ENCODE data around the gene SPOCK1. TPM values are rescaled to one million over a fixed set of nuclear protein-coding genes. Genes with fewer than 3 reads are reported as not detected.

Gene SPOCK1
- polyA plus RNA-seq, 2 of the 4 experiments (the other 2 are of a cell fraction) = 28.9 to 40.8 TPM

DNA sequence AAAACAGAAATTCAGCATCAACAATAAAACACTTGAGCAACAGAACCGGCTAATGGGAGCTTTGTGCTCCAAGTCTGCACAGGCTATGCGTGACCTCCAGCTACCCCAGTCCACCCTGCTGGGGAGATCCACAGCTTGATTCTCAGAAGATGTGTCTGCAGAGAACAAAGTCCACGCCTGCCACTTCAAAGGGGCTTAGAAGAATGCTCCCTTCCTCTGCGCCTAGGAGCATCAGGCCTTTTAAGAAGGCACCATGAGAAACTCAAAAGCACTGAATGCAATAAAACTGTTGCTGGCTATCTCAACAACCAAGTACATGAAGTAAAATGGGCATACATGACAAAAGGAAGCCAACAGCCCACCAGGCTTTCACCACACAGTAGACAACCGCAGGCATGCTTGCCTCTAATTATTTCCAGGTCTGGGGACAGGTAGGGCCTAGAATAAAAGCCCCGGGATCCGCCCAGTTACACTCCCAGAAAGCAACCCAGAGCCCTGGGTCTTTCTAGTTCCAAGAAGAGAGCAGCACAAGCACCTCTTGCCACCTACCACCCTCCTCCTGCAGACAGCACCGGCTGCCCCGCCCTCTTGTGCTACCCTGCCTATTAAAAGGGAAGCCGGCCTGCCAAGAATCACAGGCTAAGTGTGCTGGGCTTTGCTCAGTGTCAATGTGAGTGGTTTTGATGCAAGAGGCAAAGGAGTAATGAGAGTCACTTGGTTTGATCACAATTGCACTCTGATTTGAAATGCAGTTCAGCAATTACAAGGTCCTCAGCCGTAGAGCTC, 123.2 kb downstream of the SPOCK1 start:
- 74% methylated on average over 10 of the region's 11 CpGs for WGBS (ENCODE audit: missing lambda C conversion rate)
- ATAC-seq (no peak), DNase-seq (ENCODE audit: low read depth in 1 of 2, low spot score in 1 of 2) (no peak), FAIRE-seq (no peak)
- no peak for TF ChIP-seq BCL3 (IDR thresholded peaks at IDR 0.05)
- no peak for TF ChIP-seq EHMT2 (IDR thresholded peaks at IDR 0.05; ENCODE audit: low read depth)
- TF ChIP-seq, protein P1, sequence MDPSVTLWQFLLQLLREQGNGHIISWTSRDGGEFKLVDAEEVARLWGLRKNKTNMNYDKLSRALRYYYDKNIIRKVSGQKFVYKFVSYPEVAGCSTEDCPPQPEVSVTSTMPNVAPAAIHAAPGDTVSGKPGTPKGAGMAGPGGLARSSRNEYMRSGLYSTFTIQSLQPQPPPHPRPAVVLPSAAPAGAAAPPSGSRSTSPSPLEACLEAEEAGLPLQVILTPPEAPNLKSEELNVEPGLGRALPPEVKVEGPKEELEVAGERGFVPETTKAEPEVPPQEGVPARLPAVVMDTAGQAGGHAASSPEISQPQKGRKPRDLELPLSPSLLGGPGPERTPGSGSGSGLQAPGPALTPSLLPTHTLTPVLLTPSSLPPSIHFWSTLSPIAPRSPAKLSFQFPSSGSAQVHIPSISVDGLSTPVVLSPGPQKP (IDR thresholded peaks at IDR 0.05; ENCODE audit: low read depth, low read length) = no peak
- TF ChIP-seq, protein P2, sequence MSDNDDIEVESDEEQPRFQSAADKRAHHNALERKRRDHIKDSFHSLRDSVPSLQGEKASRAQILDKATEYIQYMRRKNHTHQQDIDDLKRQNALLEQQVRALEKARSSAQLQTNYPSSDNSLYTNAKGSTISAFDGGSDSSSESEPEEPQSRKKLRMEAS (IDR thresholded peaks at IDR 0.05) = no peak
- no peak for TF ChIP-seq CBX8 (IDR thresholded peaks at IDR 0.05)
- no peak for TF ChIP-seq RARB (CRISPR knock-in tag; IDR thresholded peaks at IDR 0.05)
- no peak for TF ChIP-seq SMC3 (IDR thresholded peaks at IDR 0.05)
- TF ChIP-seq TFCP2L1 (CRISPR knock-in tag; IDR thresholded peaks at IDR 0.05) = no peak
- TF ChIP-seq EHF (CRISPR knock-in tag; IDR thresholded peaks at IDR 0.05) = no peak
- TF ChIP-seq HES2 (IDR thresholded peaks at IDR 0.05) = no peak
- no peak for TF ChIP-seq ESRRA (IDR thresholded peaks at IDR 0.05; ENCODE audit: borderline replicate concordance, low read length)
- no peak for TF ChIP-seq HMGXB4 (CRISPR knock-in tag; IDR thresholded peaks at IDR 0.05; ENCODE audit: borderline replicate concordance)
- TF ChIP-seq TP53 (CRISPR knock-in tag; IDR thresholded peaks at IDR 0.05) = no peak
- no peak for TF ChIP-seq HOXA7 (CRISPR knock-in tag; IDR thresholded peaks at IDR 0.05)
- TF ChIP-seq FOSB (CRISPR knock-in tag; IDR thresholded peaks at IDR 0.05) = no peak
- no peak for TF ChIP-seq BHLHE40 (IDR thresholded peaks at IDR 0.05; ENCODE audit: low read depth, low read length)
- no peak for TF ChIP-seq JUNB (IDR thresholded peaks at IDR 0.05)
- TF ChIP-seq FOXS1 (CRISPR knock-in tag; IDR thresholded peaks at IDR 0.05) = no peak
- no peak for TF ChIP-seq NR3C1 (IDR thresholded peaks at IDR 0.05)
- Histone ChIP-seq H3K4me3 (no peak overlapping the region), H3K9me3 (0 out of 3 replicates have a peak, but pooled peaks cover 3% of the 10 kb centered on the region), H3K27ac (no peak overlapping the region), H3K4me1 (no peaks in the 10 kb centered on the region), H3K4me2 (no peak overlapping the region)
- ChIA-PET POLR2A (no interaction called here), CTCF (interaction anchor here (1.0 to 1.8 kb wide), 3 partner anchors 8 to 103 kb away, joined by 3 to 4 read pairs (median 3); no protein-coding TSS in a partner anchor)

DNA sequence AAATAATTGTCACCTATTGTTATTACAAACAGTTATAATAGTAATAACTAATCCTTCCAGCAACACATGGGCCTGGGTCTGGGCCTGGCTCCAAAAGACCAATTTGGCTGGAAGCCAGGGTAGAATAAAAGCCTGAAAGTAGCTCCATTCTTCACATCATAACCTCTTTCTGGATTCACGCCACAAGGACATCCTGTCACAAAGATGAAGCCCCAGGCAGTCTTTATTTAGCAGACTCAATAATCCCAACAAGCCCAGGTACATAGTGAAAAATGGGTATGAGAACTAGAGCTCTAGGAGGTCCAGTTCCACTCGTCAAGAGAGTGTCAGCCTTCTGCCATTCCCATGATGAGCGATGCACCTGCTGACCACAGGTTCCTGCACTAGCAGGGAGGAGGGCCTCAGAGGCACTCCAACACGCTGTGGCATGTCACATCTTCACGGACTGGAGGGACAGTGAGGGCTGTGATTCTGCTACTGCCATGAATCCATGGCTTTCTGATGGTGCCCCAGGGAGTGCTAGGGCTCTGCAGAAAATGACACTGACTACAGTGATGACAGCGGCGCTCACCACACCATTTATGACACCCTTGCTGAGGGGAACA, 124.9 kb downstream of the SPOCK1 start:
- POLR2A ChIA-PET = no interaction called here
- no peak for ATAC-seq

More for the DNA sequence above, 124.9 kb downstream of the SPOCK1 start:
- CTCF ChIA-PET = interaction anchor here (1.1 kb wide), 1 partner anchor 25 kb away, joined by 3 read pairs; no protein-coding TSS in a partner anchor
- Histone ChIP-seq H3K9me3 (no peaks in the 10 kb centered on the region), H3K4me1 (no peaks in the 10 kb centered on the region), H3K4me3 (no peak overlapping the region), H3K4me2 (no peak overlapping the region), H3K27ac (no peak overlapping the region)
- WGBS (ENCODE audit: missing lambda C conversion rate) = 65% methylated on average over 7 of the region's 7 CpGs
- DNase-seq (ENCODE audit: low read depth in 1 of 2, low spot score in 1 of 2) = no peak
- TF ChIP-seq MAFK (IDR thresholded peaks at IDR 0.05; ENCODE audit: partially characterized antibody) = no peak
- no peak for TF ChIP-seq ZSCAN20 (CRISPR knock-in tag; IDR thresholded peaks at IDR 0.05)
- no peak for TF ChIP-seq NR3C1 (IDR thresholded peaks at IDR 0.05)
- TF ChIP-seq CBX2 (IDR thresholded peaks at IDR 0.05; ENCODE audit: borderline replicate concordance, low read depth) = no peak
- no peak for FAIRE-seq
